Measurements from ENCODE around the gene NMRAL1.

NMRAL1 gene

DNA sequence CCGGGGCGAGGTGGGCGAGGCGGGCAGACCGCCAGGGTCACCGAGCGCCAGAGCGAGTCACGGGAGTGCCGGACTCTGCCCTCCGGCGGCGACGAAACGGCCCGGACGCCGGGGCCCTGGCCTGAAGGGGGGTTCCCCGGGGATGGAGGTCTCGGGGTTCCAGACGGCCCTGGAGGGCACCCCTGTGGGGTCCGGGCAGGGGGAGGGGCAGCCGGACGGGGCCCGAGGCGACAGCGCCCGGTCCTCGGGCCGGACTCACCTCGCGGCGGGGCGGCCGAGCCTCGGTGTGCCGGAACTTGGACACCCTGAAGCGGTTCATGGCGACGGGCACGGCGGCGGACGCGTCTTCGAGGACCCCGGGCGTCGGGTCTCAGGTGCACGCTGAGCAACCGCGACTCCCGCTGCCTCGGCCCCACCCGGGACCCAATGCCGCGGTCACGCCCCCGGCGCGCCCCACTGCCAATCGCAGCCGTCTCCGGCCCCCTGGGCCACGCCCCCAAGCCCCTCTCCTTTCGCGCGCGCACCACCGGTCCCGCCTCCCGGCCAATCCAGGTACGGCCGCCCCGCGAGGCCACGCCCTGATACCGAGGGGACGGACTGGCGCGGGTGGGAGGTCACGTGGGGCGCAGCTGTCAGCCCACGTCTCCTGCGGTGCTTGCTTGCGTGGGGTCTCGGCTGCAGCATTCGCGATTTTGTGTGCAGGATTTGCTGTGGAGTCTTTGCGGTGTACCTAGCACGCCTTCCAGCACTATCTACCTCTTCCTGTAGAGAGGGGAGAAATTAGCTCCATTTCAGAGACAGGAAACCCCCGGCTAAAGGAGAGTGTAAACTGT, 58.0 kb downstream of the NMRAL1 start, which contains the start of gene CORO7:
CORO7 (minus strand) TSS at position 397 of the 833 bp plus-strand sequence; CDS start at position 319, 78 bp downstream.
- peak within 1 kb of the TSS; percentile 52 to 83 (median 77) for H3K9ac ChIP-seq (ENCODE audit: low read length in 5 of 5)
- peak within 1 kb of the TSS; percentile 54 for H3K27ac ChIP-seq (ENCODE audit: low read depth, low read length)
- peak within 1 kb of the TSS; percentile 70 to 86 (median 77) for H3K4me3 ChIP-seq (ENCODE audit: low read depth in 1 of 5, low read length in 5 of 5)
- H3K9me3 ChIP-seq (ENCODE audit: control insufficient read depth in 5 of 5, low read length in 5 of 5), result no peaks in the 10 kb centered on the region
- H3K4me1 ChIP-seq (ENCODE audit: control insufficient read depth in 5 of 5, insufficient read depth in 5 of 5, low read length in 5 of 5), result peaks cover 4 to 43% (median 30%) of the 10 kb centered on the region in 5 donors
- no peaks in the 10 kb centered on the region for H3K27me3 ChIP-seq (ENCODE audit: control insufficient read depth in 5 of 5, insufficient read depth in 4 of 5, low read length in 5 of 5)
- H3K36me3 ChIP-seq (ENCODE audit: control insufficient read depth in 5 of 5, insufficient read depth in 5 of 5, low read length in 5 of 5), result peaks cover 0 to 18% (median 7%) of the 10 kb centered on the region in 5 donors

DNA sequence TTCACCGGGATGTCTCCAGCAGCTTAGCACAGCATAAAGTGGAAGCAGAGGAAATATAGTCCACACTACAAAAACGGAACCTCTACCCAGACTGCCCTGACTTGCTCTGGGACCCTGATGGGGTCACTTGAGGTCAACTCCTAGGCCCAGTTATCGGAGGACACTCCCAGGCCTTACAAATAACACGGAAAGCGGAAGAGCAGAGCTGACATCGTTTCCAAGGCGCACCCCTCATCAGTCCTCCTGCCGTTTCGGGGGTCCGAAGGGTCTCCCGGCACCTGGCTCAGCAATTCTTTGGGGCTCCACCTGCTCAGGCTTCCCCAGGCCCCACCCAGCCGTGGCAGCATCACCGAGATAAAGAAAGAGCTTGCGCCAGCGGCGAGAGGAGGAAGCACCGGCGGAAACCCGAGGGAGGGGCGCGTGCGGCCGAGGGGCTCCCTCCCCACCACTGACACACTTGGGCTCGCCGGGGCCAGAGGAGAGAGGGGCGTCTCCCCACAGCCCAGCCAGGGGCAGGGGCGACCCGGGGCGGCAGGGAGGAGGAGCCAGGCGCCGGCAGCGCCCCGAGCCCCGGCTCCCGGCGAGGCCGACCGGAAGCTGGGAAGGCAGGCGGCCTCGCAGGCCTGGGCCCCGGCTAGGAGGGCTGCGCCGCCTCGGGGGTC, 58.8 kb downstream of the NMRAL1 start:
- peaks cover 4 to 45% (median 31%) of the 10 kb centered on the region in 5 donors for H3K4me1 ChIP-seq (ENCODE audit: control insufficient read depth in 5 of 5, insufficient read depth in 5 of 5, low read length in 5 of 5)
- peak overlapping the region; percentile 52 to 83 (median 77) for H3K9ac ChIP-seq (ENCODE audit: low read length in 5 of 5)

DNA sequence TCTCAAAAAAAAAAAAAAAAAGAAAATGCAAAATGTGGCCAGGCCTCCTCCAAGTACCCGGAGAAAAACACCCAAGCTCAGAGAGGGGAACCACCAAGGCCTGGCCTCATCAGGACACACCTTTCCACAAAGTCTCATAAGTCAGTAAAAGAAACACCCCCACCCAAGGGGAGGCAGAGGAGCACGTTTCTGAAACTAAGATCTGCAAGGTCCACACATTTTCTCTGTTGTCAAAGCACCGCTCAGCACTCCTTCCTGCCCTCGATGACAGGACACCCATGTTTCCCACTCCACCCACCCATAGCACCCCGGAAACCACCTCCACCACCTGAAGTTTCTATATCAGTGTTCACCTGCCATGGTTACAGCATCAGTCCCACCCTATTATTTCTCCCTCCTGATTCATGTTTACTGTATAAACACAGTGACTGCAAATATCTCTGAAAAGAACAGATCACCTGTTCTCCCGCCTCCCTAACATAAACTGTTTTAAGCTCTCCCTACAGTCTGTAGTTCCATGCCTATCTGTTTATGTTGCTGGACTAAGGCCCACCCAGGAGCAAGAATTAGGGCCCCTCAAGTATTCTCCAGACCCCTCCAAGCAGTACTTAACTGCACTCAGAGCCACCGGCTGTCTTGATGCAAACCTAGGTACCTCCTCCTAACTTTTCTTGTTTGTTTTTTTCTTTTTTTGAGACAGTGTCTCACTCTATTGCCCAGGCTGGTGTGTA, 60.1 kb downstream of the NMRAL1 start:
- Histone ChIP-seq H3K4me3 (ENCODE audit: low read depth in 1 of 5, low read length in 5 of 5) (no peak overlapping the region), H3K27ac (ENCODE audit: low read depth, low read length) (no peak overlapping the region), H3K4me1 (ENCODE audit: control insufficient read depth in 5 of 5, insufficient read depth in 5 of 5, low read length in 5 of 5) (peaks cover 4 to 45% (median 31%) of the 10 kb centered on the region in 5 donors), H3K36me3 (ENCODE audit: control insufficient read depth in 5 of 5, insufficient read depth in 5 of 5, low read length in 5 of 5) (peaks cover 0 to 33% (median 7%) of the 10 kb centered on the region in 5 donors), H3K9me3 (ENCODE audit: control insufficient read depth in 5 of 5, low read length in 5 of 5) (no peaks in the 10 kb centered on the region), H3K27me3 (ENCODE audit: control insufficient read depth in 5 of 5, insufficient read depth in 4 of 5, low read length in 5 of 5) (no peaks in the 10 kb centered on the region), H3K9ac (ENCODE audit: low read length in 5 of 5) (peak overlapping the region in 1 of 5 donors; percentile 19)

More for the DNA sequence above, 58.8 kb downstream of the NMRAL1 start:
- H3K27me3 ChIP-seq (ENCODE audit: control insufficient read depth in 5 of 5, insufficient read depth in 4 of 5, low read length in 5 of 5), result no peaks in the 10 kb centered on the region
- no peaks in the 10 kb centered on the region for H3K9me3 ChIP-seq (ENCODE audit: control insufficient read depth in 5 of 5, low read length in 5 of 5)
- peaks cover 0 to 24% (median 7%) of the 10 kb centered on the region in 5 donors for H3K36me3 ChIP-seq (ENCODE audit: control insufficient read depth in 5 of 5, insufficient read depth in 5 of 5, low read length in 5 of 5)
- H3K27ac ChIP-seq (ENCODE audit: low read depth, low read length), result peak overlapping the region; percentile 54
- H3K4me3 ChIP-seq (ENCODE audit: low read depth in 1 of 5, low read length in 5 of 5), result peak overlapping the region; percentile 70 to 86 (median 77)

DNA sequence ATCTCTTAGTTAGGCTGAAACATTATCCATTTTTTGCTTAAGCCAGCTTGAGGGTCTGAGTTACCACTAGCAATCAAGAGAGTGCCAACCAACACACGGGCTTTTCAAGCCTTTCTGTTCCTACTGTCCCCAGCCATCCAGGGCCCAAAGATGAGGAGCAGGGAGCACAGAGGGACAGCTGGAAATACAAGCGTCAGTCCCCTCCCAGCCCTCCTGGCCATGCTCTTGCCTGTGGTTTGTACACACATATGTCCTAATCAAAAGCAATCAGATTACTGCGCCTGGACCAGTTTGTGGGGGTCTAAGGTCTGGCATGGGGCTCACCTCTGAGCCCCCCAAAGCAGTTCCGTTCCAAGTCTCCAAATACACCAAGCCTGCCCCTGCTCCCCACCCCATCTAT, 61.6 kb downstream of the NMRAL1 start:
- H3K9ac ChIP-seq (ENCODE audit: low read length in 5 of 5), result no peak overlapping the region
- H3K27ac ChIP-seq (ENCODE audit: low read depth, low read length), result no peak overlapping the region
- peaks cover 0 to 48% (median 14%) of the 10 kb centered on the region in 5 donors for H3K36me3 ChIP-seq (ENCODE audit: control insufficient read depth in 5 of 5, insufficient read depth in 5 of 5, low read length in 5 of 5)
- no peaks in the 10 kb centered on the region for H3K27me3 ChIP-seq (ENCODE audit: control insufficient read depth in 5 of 5, insufficient read depth in 4 of 5, low read length in 5 of 5)
- H3K4me3 ChIP-seq (ENCODE audit: low read depth in 1 of 5, low read length in 5 of 5), result no peak overlapping the region
- peaks cover 4 to 45% (median 34%) of the 10 kb centered on the region in 5 donors for H3K4me1 ChIP-seq (ENCODE audit: control insufficient read depth in 5 of 5, insufficient read depth in 5 of 5, low read length in 5 of 5)
- no peaks in the 10 kb centered on the region for H3K9me3 ChIP-seq (ENCODE audit: control insufficient read depth in 5 of 5, low read length in 5 of 5)

DNA sequence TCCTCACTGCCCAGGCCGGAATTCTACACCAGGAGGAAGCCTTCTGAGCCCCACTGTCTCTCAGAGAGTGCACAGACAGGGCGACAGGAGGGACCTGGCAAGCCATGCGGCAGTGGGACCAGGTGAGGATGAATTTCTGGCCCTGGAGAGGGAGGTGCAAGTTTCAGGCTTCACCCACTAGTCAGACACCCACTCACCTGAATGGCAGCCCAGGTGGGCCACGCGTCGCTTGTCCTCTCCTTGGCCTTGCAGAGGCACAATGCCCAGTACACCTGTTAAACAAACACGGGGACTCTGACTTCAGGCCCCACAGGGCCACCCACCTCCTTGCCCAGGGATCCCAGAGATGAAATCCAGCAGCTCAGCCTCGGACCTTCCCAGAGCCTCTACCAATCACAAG, 62.3 kb downstream of the NMRAL1 start:
- no peak overlapping the region for H3K9ac ChIP-seq (ENCODE audit: low read length in 5 of 5)
- no peaks in the 10 kb centered on the region for H3K27me3 ChIP-seq (ENCODE audit: control insufficient read depth in 5 of 5, insufficient read depth in 4 of 5, low read length in 5 of 5)
- no peaks in the 10 kb centered on the region for H3K9me3 ChIP-seq (ENCODE audit: control insufficient read depth in 5 of 5, low read length in 5 of 5)
- H3K4me3 ChIP-seq (ENCODE audit: low read depth in 1 of 5, low read length in 5 of 5), result no peak overlapping the region
- H3K27ac ChIP-seq (ENCODE audit: low read depth, low read length), result no peak overlapping the region
- H3K4me1 ChIP-seq (ENCODE audit: control insufficient read depth in 5 of 5, insufficient read depth in 5 of 5, low read length in 5 of 5), result peaks cover 4 to 45% (median 36%) of the 10 kb centered on the region in 5 donors
- peaks cover 0 to 55% (median 21%) of the 10 kb centered on the region in 5 donors for H3K36me3 ChIP-seq (ENCODE audit: control insufficient read depth in 5 of 5, insufficient read depth in 5 of 5, low read length in 5 of 5)
